Upper lobe of right lung (tissue), 1 donor: ENCODE results near the gene SLC23A3. TPM values are rescaled to one million over a fixed set of nuclear protein-coding genes. Genes with fewer than 3 reads are reported as not detected.

ENCODE experiments used
- ATAC-seq: fragments of 200-7000 bp; cut with Tn5 transposase; one replicate; pipeline ENCODE4 v1.9.1; 2020; ENCODE audit warnings: mild to moderate bottlenecking, moderate library complexity
- DNase-seq: peaks from one replicate; pipeline ENCODE4 v3.0.0-alpha.2; 2020
- H3K27ac ChIP-seq: fragments of 200-600 bp; one replicate; pipeline ENCODE4 v1.8.0; 2022
- H3K27me3 ChIP-seq: fragments of 200-600 bp; one replicate; pipeline ENCODE4 v1.8.0; 2022; ENCODE audit warnings: mild to moderate bottlenecking
- H3K36me3 ChIP-seq: fragments of 200-600 bp; one replicate; pipeline ENCODE4 v1.8.0; 2022
- H3K4me1 ChIP-seq: fragments of 200-600 bp; one replicate; pipeline ENCODE4 v1.8.0; 2022
- H3K4me3 ChIP-seq: fragments of 200-600 bp; one replicate; pipeline ENCODE4 v1.8.0; 2022; ENCODE audit warnings: mild to moderate bottlenecking
- H3K9me3 ChIP-seq: fragments of 200-600 bp; one replicate; pipeline ENCODE4 v1.8.0; 2022
- intact Hi-C: fragments of 100-400 bp; cut with DNase I; formaldehyde crosslinking; loops from one replicate; pipeline ENCODE4 v1.11.0; 2022
- total RNA-seq: library from RNA; stranded (reverse); fragmentation: NEBNext Ultra II Directional; extraction: Animal tissue kit (Norgen Biotek cat#: 25700); gene quantifications from one replicate; pipeline ENCODE4 v1.2.1, GENCODE V29; 2021
- TF ChIP-seq, protein P1 (sequence below): fragments of 200-600 bp; IDR thresholded peaks from one replicate; pipeline ENCODE4 v1.8.0; 2022; ENCODE audit warnings: antibody characterized with exemption
- donor health status: DM: no; HTN: yes; CAD: no; lungs with severe emphysema.

The SLC23A3 gene
- total RNA-seq, 1 donor from 2014 or later = 3.1 TPM

DNA sequence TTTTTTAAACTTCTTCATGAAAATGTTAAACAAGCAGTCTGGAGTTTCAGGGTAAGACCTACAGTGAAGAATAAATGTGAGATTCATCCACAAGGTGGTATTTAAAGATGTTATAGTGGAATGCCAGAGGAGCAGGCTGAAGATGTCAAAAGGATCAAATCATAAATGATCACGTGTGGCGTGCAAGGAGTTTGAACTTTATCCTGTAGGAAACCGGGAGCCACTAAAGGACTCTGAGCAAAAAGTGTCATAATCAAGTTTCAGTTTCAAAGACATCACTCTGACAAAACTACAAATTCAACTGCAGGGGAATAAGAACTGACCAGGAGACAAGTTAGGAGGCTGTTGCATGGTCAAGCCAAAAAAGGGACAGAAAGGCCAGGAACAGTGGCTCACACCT lies 29.1 kb downstream of the SLC23A3 start:
- no peak for DNase-seq
- Histone ChIP-seq H3K27ac (no peak overlapping the region), H3K36me3 (peaks cover 42% of the 10 kb centered on the region), H3K4me3 (no peak overlapping the region), H3K27me3 (no peaks in the 10 kb centered on the region), H3K4me1 (no peaks in the 10 kb centered on the region), H3K9me3 (no peaks in the 10 kb centered on the region)
- ATAC-seq = no peak
- TF ChIP-seq, protein P1, sequence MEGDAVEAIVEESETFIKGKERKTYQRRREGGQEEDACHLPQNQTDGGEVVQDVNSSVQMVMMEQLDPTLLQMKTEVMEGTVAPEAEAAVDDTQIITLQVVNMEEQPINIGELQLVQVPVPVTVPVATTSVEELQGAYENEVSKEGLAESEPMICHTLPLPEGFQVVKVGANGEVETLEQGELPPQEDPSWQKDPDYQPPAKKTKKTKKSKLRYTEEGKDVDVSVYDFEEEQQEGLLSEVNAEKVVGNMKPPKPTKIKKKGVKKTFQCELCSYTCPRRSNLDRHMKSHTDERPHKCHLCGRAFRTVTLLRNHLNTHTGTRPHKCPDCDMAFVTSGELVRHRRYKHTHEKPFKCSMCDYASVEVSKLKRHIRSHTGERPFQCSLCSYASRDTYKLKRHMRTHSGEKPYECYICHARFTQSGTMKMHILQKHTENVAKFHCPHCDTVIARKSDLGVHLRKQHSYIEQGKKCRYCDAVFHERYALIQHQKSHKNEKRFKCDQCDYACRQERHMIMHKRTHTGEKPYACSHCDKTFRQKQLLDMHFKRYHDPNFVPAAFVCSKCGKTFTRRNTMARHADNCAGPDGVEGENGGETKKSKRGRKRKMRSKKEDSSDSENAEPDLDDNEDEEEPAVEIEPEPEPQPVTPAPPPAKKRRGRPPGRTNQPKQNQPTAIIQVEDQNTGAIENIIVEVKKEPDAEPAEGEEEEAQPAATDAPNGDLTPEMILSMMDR = no peak
- intact Hi-C loops = no loop called here

DNA sequence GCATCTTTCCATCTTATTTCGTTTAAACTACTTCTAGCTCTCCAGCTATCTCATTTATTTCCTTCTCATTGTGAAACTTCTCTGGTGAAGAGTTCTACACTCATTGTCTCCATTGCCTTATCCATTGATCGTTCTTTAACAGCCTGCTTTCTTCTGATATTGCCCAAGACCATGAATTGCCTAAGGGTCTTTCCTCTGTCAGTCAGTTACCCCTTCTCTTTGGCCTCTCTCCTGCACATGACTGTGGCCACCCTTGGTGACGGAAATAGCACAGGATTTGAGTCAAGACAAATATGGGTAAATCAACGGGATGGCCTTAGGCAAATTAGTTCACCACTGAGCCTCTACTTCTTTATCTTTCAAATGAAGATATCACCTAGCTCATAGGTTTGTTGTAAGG lies 35.9 kb downstream of the SLC23A3 start:
- DNase-seq (no peak), ATAC-seq (no peak)
- Histone ChIP-seq H3K4me1 (no peaks in the 10 kb centered on the region), H3K27ac (no peak overlapping the region), H3K36me3 (peaks cover 4% of the 10 kb centered on the region), H3K9me3 (no peaks in the 10 kb centered on the region), H3K4me3 (no peak overlapping the region), H3K27me3 (no peaks in the 10 kb centered on the region)
- intact Hi-C loops = no loop called here
- TF ChIP-seq, protein P1 = no peak

DNA sequence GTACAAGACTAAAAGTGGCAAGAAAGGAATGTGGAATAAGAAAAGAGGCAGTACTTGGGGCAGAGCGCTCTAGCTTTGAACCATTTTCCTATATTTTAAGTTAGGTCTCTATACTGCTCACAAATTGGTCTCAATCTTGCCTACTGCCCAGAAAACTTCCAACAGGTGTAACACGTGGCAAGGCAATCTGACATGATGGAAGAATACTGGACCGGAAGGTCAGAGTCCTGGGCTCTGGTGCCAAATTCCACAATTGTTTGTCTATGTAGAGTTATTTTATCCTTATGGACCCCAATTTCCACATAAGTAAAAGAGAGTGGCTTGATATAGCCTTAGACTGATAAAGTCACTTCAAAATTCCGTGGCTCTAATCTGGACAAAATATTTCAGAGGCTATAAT lies 38.1 kb downstream of the SLC23A3 start:
- intact Hi-C loops = no loop called here
- TF ChIP-seq, protein P1 = no peak

DNA sequence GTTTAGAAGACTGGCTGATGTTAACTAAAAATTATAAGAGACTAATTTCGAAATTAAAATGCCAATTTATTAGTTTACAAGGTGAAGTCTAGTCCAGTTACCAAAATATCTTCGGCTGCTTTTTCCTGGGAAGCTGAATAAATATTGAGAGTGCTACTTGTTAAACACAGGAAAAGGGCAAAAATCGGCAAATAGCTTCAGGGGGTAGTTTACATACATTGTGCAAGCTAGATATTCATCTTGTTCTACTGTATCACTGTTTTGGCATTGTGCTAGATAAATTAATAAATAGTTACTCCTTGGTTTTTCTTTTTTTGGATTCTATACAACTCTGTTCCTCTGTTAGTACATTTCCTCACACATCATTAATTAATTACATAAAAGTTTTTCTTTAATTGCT lies 38.5 kb downstream of the SLC23A3 start:
- no peak for ATAC-seq
- TF ChIP-seq, protein P1 = no peak
- intact Hi-C loops = no loop called here
- Histone ChIP-seq H3K27ac (no peak overlapping the region), H3K4me3 (no peak overlapping the region), H3K4me1 (peaks cover 6% of the 10 kb centered on the region), H3K9me3 (no peaks in the 10 kb centered on the region), H3K36me3 (no peaks in the 10 kb centered on the region), H3K27me3 (no peaks in the 10 kb centered on the region)
- DNase-seq = no peak

More for the DNA sequence above, 38.1 kb downstream of the SLC23A3 start:
- no peak overlapping the region for H3K4me3 ChIP-seq
- H3K4me1 ChIP-seq = peaks cover 6% of the 10 kb centered on the region
- no peaks in the 10 kb centered on the region for H3K9me3 ChIP-seq
- no peak overlapping the region for H3K27ac ChIP-seq
- H3K36me3 ChIP-seq = no peaks in the 10 kb centered on the region
- no peak for DNase-seq
- no peak for ATAC-seq
- H3K27me3 ChIP-seq = no peaks in the 10 kb centered on the region

DNA sequence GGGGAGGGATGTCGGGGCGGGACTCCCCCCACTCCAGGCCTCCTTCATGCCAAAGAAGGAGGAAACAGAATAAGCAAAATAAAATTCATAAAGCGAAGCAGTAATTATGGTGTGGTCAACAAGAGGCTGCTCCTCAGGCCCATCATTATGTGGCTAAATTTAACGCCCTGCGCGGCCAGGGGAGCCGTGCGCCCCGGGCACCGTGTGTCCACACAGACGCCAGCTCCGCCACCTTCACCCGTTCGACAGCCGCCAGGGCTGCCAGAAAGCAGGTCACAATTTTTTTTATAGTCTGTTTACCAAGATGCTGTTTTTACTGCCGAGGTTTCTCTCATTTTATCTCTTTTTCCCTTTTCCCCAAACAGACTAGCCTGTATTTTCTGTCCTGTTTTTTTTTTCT lies 40.2 kb downstream of the SLC23A3 start:
- ATAC-seq (no peak), DNase-seq (no peak)
- Histone ChIP-seq H3K27ac (no peak overlapping the region), H3K4me3 (no peak overlapping the region), H3K4me1 (peaks cover 24% of the 10 kb centered on the region), H3K9me3 (no peaks in the 10 kb centered on the region), H3K36me3 (no peaks in the 10 kb centered on the region), H3K27me3 (no peaks in the 10 kb centered on the region)
- intact Hi-C loops = loop anchor here (10.0 kb wide), 1 partner anchor 55 kb away; no protein-coding TSS in a partner anchor
- TF ChIP-seq, protein P1 = no peak

DNA sequence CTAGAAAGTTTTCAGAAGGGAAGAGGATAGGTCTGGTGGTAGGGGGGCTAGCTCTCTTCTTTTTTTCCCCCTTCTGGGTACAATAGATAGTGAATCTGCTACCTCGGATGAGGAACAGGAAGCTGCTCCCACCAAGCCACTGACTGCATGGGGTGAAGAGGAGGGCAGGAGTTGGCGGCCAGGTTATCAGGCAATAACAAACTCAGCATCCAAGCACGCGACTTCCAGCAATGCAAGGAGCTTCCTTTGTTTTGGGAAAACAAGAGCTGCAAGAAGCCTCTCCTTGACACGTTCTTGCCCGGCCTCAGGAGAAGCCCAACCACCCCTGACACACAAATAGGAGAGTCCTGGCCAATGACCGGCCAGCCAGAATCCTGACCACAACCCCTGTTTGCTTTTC lies 41.4 kb downstream of the SLC23A3 start:
- no peaks in the 10 kb centered on the region for H3K27me3 ChIP-seq
- intact Hi-C loops = loop anchor here (10.0 kb wide), 1 partner anchor 54 kb away; no protein-coding TSS in a partner anchor
- H3K27ac ChIP-seq = no peak overlapping the region
- H3K4me1 ChIP-seq = peaks cover 33% of the 10 kb centered on the region
- no peak overlapping the region for H3K4me3 ChIP-seq
- no peaks in the 10 kb centered on the region for H3K36me3 ChIP-seq
- DNase-seq (no peak), ATAC-seq (no peak)
- H3K9me3 ChIP-seq = no peaks in the 10 kb centered on the region
- TF ChIP-seq, protein P1 = no peak
